B cell (primary cell): ENCODE data around the gene FITM1. TPM values are rescaled to one million over a fixed set of nuclear protein-coding genes. Genes with fewer than 3 reads are reported as not detected.

ENCODE experiments used
- ATAC-seq: fragments of 200-7000 bp; cut with Tn5 transposase; one replicate; pipeline ENCODE4 v1.10.0; 2021; ENCODE audit warnings: low read depth, mild to moderate bottlenecking, moderate number of reproducible peaks, moderate library complexity
- CTCF ChIA-PET: fragments of 350-600 bp; sonication (Branson Sonifier 250); formaldehyde crosslinking; loops from one replicate; lab custom pipeline; 2021; ENCODE audit warnings: antibody characterized with exemption, inconsistent platforms; lab: Charles Lee
- POLR2A ChIA-PET: fragments of 350-600 bp; sonication (Branson Sonifier 250); formaldehyde crosslinking; loops from one replicate; lab custom pipeline; 2021; ENCODE audit warnings: antibody characterized with exemption; lab: Charles Lee
- DNase-seq: peaks from one replicate; pipeline ENCODE4 v3.0.0; 2013
- H2AFZ ChIP-seq: 2 replicates; pipeline ENCODE4 v1.6.1; 2012; ENCODE audit warnings: mild to moderate bottlenecking, low read depth, low read length; ENCODE audit not compliant: insufficient read depth, poor library complexity, severe bottlenecking
- H3K27ac ChIP-seq, 2 donors: 1 replicate in 1 of 2; 2 replicates in 1 of 2; pipeline ENCODE4 v1.5.1; 2012 to 2013; ENCODE audit warnings: low read length in 2 of 2, mild to moderate bottlenecking in 2 of 2, moderate library complexity in 1 of 2
- H3K27me3 ChIP-seq, 4 experiments: fragments of 200-600 bp in 1 of 4; sonication (generic) in 1 of 4; replicated peaks in 1 of 4; 1 replicate in 2 of 4; 2 replicates in 2 of 4; pipeline versions ENCODE4 v1.6.1 to v1.7.0; 2013 to 2016; ENCODE audit warnings: low read length in 3 of 4, mild to moderate bottlenecking in 2 of 4, mixed read lengths in 1 of 4, moderate library complexity in 1 of 4; ENCODE audit not compliant: insufficient read depth in 4 of 4, control insufficient read depth in 3 of 4; ENCODE audit errors: control extremely low read depth in 1 of 4
- H3K36me3 ChIP-seq, 2 experiments: replicated peaks in 1 of 2; 1 replicate in 1 of 2; 2 replicates in 1 of 2; pipeline versions ENCODE4 v1.6.1 to v1.7.1; 2013; ENCODE audit warnings: low read length in 1 of 2; ENCODE audit not compliant: insufficient read depth in 2 of 2, control insufficient read depth in 1 of 2; ENCODE audit errors: control extremely low read depth in 1 of 2, extremely low read depth in 1 of 2
- H3K4me1 ChIP-seq, 2 donors: fragments of 200-600 bp in 1 of 2; sonication (generic) in 1 of 2; 1 replicate in 1 of 2; 2 replicates in 1 of 2; pipeline versions ENCODE4 v1.5.1 to v1.6.1; 2013 to 2017; ENCODE audit warnings: low read length in 2 of 2; ENCODE audit not compliant: control insufficient read depth in 2 of 2, insufficient read depth in 2 of 2
- H3K4me2 ChIP-seq: replicated peaks from 2 replicates; pipeline ENCODE3; 2012; ENCODE audit warnings: mild to moderate bottlenecking, low read depth, low read length; ENCODE audit not compliant: poor library complexity, severe bottlenecking
- H3K4me3 ChIP-seq, 5 experiments: fragments of 200-600 bp in 1 of 5; sonication (generic) in 1 of 5; 1 replicate in 3 of 5; 2 replicates in 2 of 5; pipeline versions ENCODE4 v1.5.1 to v1.7.0; 2011 to 2016; ENCODE audit warnings: low read length in 4 of 5, mild to moderate bottlenecking in 4 of 5, low read depth in 2 of 5, control low read depth in 1 of 5, moderate library complexity in 1 of 5; ENCODE audit not compliant: insufficient read depth in 1 of 5; ENCODE audit errors: control extremely low read depth in 1 of 5, extremely low read depth in 1 of 5
- H3K79me2 ChIP-seq: fragments of 200-600 bp; sonication (generic); one replicate; pipeline ENCODE4 v1.6.0; 2016; ENCODE audit warnings: low read length; ENCODE audit not compliant: control insufficient read depth, insufficient read depth
- H3K9ac ChIP-seq: fragments of 200-600 bp; sonication (generic); 2 replicates; pipeline ENCODE4 v1.6.1; 2017; ENCODE audit warnings: mild to moderate bottlenecking, low read length, moderate library complexity
- H3K9me3 ChIP-seq, 3 donors: one replicate each; pipeline versions ENCODE4 v1.6.1 to v1.7.1; 2013; ENCODE audit warnings: low read length in 2 of 3; ENCODE audit not compliant: control insufficient read depth in 2 of 3, insufficient read depth in 1 of 3; ENCODE audit errors: control extremely low read depth in 1 of 3
- H4K20me1 ChIP-seq: 2 replicates; pipeline ENCODE4 v1.6.0; 2012; ENCODE audit warnings: mild to moderate bottlenecking, low read length; ENCODE audit not compliant: insufficient read depth, control insufficient read depth, poor library complexity, severe bottlenecking
- H3K27ac Mint-ChIP-seq: one replicate; pipeline ENCODE4 v1.8.0; 2021; ENCODE audit warnings: mixed read lengths
- H3K27me3 Mint-ChIP-seq: one replicate; pipeline ENCODE4 v1.8.0; 2021; ENCODE audit warnings: mixed read lengths
- H3K4me1 Mint-ChIP-seq: one replicate; pipeline ENCODE4 v1.8.0; 2021; ENCODE audit warnings: mixed read lengths
- H3K4me3 Mint-ChIP-seq: one replicate; pipeline ENCODE4 v1.8.0; 2021; ENCODE audit warnings: mixed read lengths
- H3K9me3 Mint-ChIP-seq: one replicate; pipeline ENCODE4 v1.8.0; 2022; ENCODE audit warnings: mixed read lengths; ENCODE audit not compliant: insufficient read depth
- EZH2 ChIP-seq: IDR thresholded peaks from 2 replicates; pipeline ENCODE4 v1.6.1; 2012; ENCODE audit warnings: borderline replicate concordance, low read depth, mild to moderate bottlenecking, moderate library complexity, low read length; ENCODE audit not compliant: insufficient read depth, poor library complexity, severe bottlenecking
- WGBS: methylation state at CpG from one replicate; pipeline ENCODE4 v1.1.5; 2013; ENCODE audit warnings: missing lambda C conversion rate; ENCODE audit not compliant: insufficient coverage; 5-methylcytosine and 5-hydroxymethylcytosine counted together
- intact Hi-C: fragments of 100-400 bp; cut with micrococcal nuclease; formaldehyde crosslinking; loops from one replicate; pipeline ENCODE4 v1.10.0; 2022
- polyA plus RNA-seq: library from polyadenylated mRNA; depleted of rRNA; stranded (reverse); fragments of >200 nt; gene quantifications from 2 replicates; pipeline ENCODE4 v1.2.3, GENCODE V29; 2012
- total RNA-seq, 2 donors: library from RNA; stranded (reverse); fragments of 120-200 nt in 1 of 2; gene quantifications; 1 replicate in 1 of 2; 2 replicates in 1 of 2; pipeline versions ENCODE4 v1.2.3 to v1.2.4, GENCODE V29; 2013 to 2022
- TF ChIP-seq, protein P1 (sequence below): fragments of 200-600 bp; IDR thresholded peaks from one replicate; pipeline ENCODE4 v1.8.0; 2022; ENCODE audit warnings: antibody characterized with exemption, mild to moderate bottlenecking

FITM1 gene
- total and polyA plus RNA-seq, 2 donors (not counting 1 experiment from before 2014, with no cell fraction given) = 2.6 to 3.3 TPM

GRCh38 chr14:24143511-24143910, 13.1 kb downstream of the FITM1 start:
- ATAC-seq (no peak), DNase-seq (no peak)
- intact Hi-C loops = loop anchor here (5.0 to 10.0 kb wide), 3 partner anchors 131 to 1049 kb away; partner anchors contain the start of genes ACIN1, C14orf119, NFATC4 and RABGGTA
- no peak overlapping the region for H3K9ac ChIP-seq
- TF ChIP-seq, protein P1, sequence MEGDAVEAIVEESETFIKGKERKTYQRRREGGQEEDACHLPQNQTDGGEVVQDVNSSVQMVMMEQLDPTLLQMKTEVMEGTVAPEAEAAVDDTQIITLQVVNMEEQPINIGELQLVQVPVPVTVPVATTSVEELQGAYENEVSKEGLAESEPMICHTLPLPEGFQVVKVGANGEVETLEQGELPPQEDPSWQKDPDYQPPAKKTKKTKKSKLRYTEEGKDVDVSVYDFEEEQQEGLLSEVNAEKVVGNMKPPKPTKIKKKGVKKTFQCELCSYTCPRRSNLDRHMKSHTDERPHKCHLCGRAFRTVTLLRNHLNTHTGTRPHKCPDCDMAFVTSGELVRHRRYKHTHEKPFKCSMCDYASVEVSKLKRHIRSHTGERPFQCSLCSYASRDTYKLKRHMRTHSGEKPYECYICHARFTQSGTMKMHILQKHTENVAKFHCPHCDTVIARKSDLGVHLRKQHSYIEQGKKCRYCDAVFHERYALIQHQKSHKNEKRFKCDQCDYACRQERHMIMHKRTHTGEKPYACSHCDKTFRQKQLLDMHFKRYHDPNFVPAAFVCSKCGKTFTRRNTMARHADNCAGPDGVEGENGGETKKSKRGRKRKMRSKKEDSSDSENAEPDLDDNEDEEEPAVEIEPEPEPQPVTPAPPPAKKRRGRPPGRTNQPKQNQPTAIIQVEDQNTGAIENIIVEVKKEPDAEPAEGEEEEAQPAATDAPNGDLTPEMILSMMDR = no peak
- TF ChIP-seq EZH2 = no peak
- H3K27ac Mint-ChIP-seq = peak overlapping the region; percentile 37
- H3K4me1 ChIP-seq = peaks cover 28 to 45% of the 10 kb centered on the region in 2 donors
- H3K4me1 Mint-ChIP-seq = peaks cover 64% of the 10 kb centered on the region
- H3K4me3 ChIP-seq = no peak overlapping the region
- H3K27me3 Mint-ChIP-seq = no peaks in the 10 kb centered on the region
- no peak overlapping the region for H2AFZ ChIP-seq
- ChIA-PET POLR2A (interaction anchor here (0.5 kb wide), 1 partner anchor 72 kb away, joined by 7 read pairs; no protein-coding TSS in a partner anchor), CTCF (interaction anchor here (1.4 to 6.2 kb wide), 3 partner anchors 17 to 33 kb away, joined by 6 to 62 read pairs (median 8); partner anchors contain the start of genes DCAF11, IRF9 and NRL)
- H4K20me1 ChIP-seq = peaks cover 24% of the 10 kb centered on the region
- H3K9me3 Mint-ChIP-seq = no peaks in the 10 kb centered on the region
- H3K79me2 ChIP-seq = peaks cover 69% of the 10 kb centered on the region
- H3K27me3 ChIP-seq = no peaks in the 10 kb centered on the region
- H3K4me2 ChIP-seq = no peak overlapping the region
- no peak overlapping the region for H3K27ac ChIP-seq
- peaks cover 0 to 39% of the 10 kb centered on the region in 2 experiments for H3K36me3 ChIP-seq
- no CpG with 5 or more reads among the region's 2 CpGs for WGBS
- no peaks in the 10 kb centered on the region for H3K9me3 ChIP-seq
- peak overlapping the region; percentile 66 for H3K4me3 Mint-ChIP-seq

- ATAC-seq (no peak), DNase-seq (no peak)
- no peak overlapping the region for H3K27ac Mint-ChIP-seq
- WGBS = no CpG with 5 or more reads among the region's 1 CpG
- H3K4me1 ChIP-seq = peaks cover 30 to 48% of the 10 kb centered on the region in 2 donors
- H3K4me3 ChIP-seq = no peak overlapping the region
- no peak overlapping the region for H3K9ac ChIP-seq
- H3K9me3 Mint-ChIP-seq = no peaks in the 10 kb centered on the region
- H3K4me1 Mint-ChIP-seq = peaks cover 64% of the 10 kb centered on the region
- H3K36me3 ChIP-seq = peaks cover 0 to 36% of the 10 kb centered on the region in 2 experiments
- peak overlapping the region; percentile 41 for H3K4me3 Mint-ChIP-seq
- H3K9me3 ChIP-seq = no peaks in the 10 kb centered on the region
- ChIA-PET POLR2A (no interaction called here), CTCF (interaction anchor here (1.4 to 6.2 kb wide), 3 partner anchors 16 to 34 kb away, joined by 6 to 62 read pairs (median 8); partner anchors contain the start of genes DCAF11, IRF9 and NRL)
- H3K4me2 ChIP-seq = no peak overlapping the region
- peaks cover 28% of the 10 kb centered on the region for H4K20me1 ChIP-seq
- no peak for TF ChIP-seq EZH2
- TF ChIP-seq, protein P1 = no peak
- intact Hi-C loops = loop anchor here (5.0 to 10.0 kb wide), 3 partner anchors 130 to 1050 kb away; partner anchors contain the start of genes ACIN1, C14orf119, NFATC4 and RABGGTA
- no peaks in the 10 kb centered on the region for H3K27me3 ChIP-seq
- H3K79me2 ChIP-seq = peaks cover 69% of the 10 kb centered on the region
- H3K27ac ChIP-seq = peak overlapping the region in 1 of 2 donors; percentile 13
- no peaks in the 10 kb centered on the region for H3K27me3 Mint-ChIP-seq
- no peak overlapping the region for H2AFZ ChIP-seq
These were observed 14.0 kb downstream of the FITM1 start for GRCh38 chr14:24144451-24144850.
